Ishikawa (cell line): ENCODE results near the gene YJU2.

ENCODE experiments used
- CEBPB ChIP-seq: IDR thresholded peaks from 2 replicates; pipeline ENCODE4 v1.6.1; 2012
- CREB1 ChIP-seq: IDR thresholded peaks from 2 replicates; pipeline ENCODE4 v1.6.1; 2012; ENCODE audit warnings: low read depth
- EGR1 ChIP-seq: IDR thresholded peaks from 2 replicates; pipeline ENCODE4 v1.6.1; 2012
- EP300 ChIP-seq: IDR thresholded peaks from 2 replicates; pipeline ENCODE4 v1.6.1; 2012; ENCODE audit warnings: borderline replicate concordance
- FOXM1 ChIP-seq: IDR thresholded peaks from 2 replicates; pipeline ENCODE4 v1.6.1; 2012; ENCODE audit warnings: low read depth, borderline replicate concordance
- MAX ChIP-seq: IDR thresholded peaks from 2 replicates; pipeline ENCODE4 v1.6.1; 2012
- NFIC ChIP-seq: IDR thresholded peaks from 2 replicates; pipeline ENCODE4 v1.6.1; 2012
- RAD21 ChIP-seq: IDR thresholded peaks from 2 replicates; pipeline ENCODE4 v1.6.1; 2012; ENCODE audit warnings: low read depth
- REST ChIP-seq: IDR thresholded peaks from 2 replicates; pipeline ENCODE4 v1.6.1; 2012; ENCODE audit warnings: low read depth, mild to moderate bottlenecking
- TAF1 ChIP-seq: IDR thresholded peaks from 2 replicates; pipeline ENCODE4 v1.6.1; 2012; ENCODE audit warnings: low read depth, mild to moderate bottlenecking
- TCF12 ChIP-seq: IDR thresholded peaks from 2 replicates; pipeline ENCODE4 v1.6.1; 2012; ENCODE audit warnings: low read depth
- TEAD4 ChIP-seq: IDR thresholded peaks from 2 replicates; pipeline ENCODE4 v1.6.1; 2012
- USF1 ChIP-seq: IDR thresholded peaks from 2 replicates; pipeline ENCODE4 v1.6.1; 2012
- YY1 ChIP-seq: IDR thresholded peaks from 2 replicates; pipeline ENCODE4 v1.6.1; 2012; ENCODE audit warnings: low read depth
- ZBTB7A ChIP-seq: IDR thresholded peaks from 2 replicates; pipeline ENCODE4 v1.6.1; 2012; ENCODE audit warnings: low read depth

Gene YJU2

GRCh38 chr19:4313847-4314490 is 67.1 kb downstream of the YJU2 start:
- no peak for TF ChIP-seq RAD21
- TF ChIP-seq TAF1: no peak

GRCh38 chr19:4316956-4317355 is 70.1 kb downstream of the YJU2 start:
- TF ChIP-seq FOXM1 (no peak), MAX (no peak), RAD21 (no peak), EP300 (no peak), USF1 (no peak), EGR1 (no peak), CEBPB (no peak), TCF12 (no peak), TEAD4 (no peak), ZBTB7A (no peak), YY1 (no peak), CREB1 (no peak), NFIC (no peak), TAF1 (no peak), REST (no peak)

- TF ChIP-seq TCF12: no peak
- TF ChIP-seq EGR1: no peak
- TF ChIP-seq CREB1: no peak
- TF ChIP-seq TEAD4: no peak
- TF ChIP-seq CEBPB: no peak
- no peak for TF ChIP-seq YY1
- no peak for TF ChIP-seq TAF1
- TF ChIP-seq ZBTB7A: no peak
- no peak for TF ChIP-seq RAD21
- TF ChIP-seq NFIC: no peak
- no peak for TF ChIP-seq FOXM1
- no peak for TF ChIP-seq REST
- no peak for TF ChIP-seq EP300
- no peak for TF ChIP-seq USF1
- TF ChIP-seq MAX: no peak
These were observed 71.6 kb downstream of the YJU2 start for GRCh38 chr19:4318460-4318859.
